GM23248 (cell line): ENCODE results near the gene LIPT2.

Experiments used
- EZH2 ChIP-seq: fragments of 200-600 bp; sonication (generic); IDR thresholded peaks from 2 replicates; pipeline ENCODE4 v1.6.1; 2018; ENCODE audit warnings: antibody characterized with exemption, mild to moderate bottlenecking; ENCODE audit not compliant: insufficient read depth, poor library complexity, severe bottlenecking
- EZH2phosphoT487 ChIP-seq: fragments of 200-600 bp; sonication (generic); IDR thresholded peaks from 2 replicates; pipeline ENCODE4 v1.6.1; 2018; ENCODE audit warnings: antibody characterized with exemption, moderate library complexity, mild to moderate bottlenecking, low read depth; ENCODE audit not compliant: insufficient read depth

GRCh38 chr11:74443071-74443864 lies 50.3 kb downstream of the LIPT2 start:
- TF ChIP-seq EZH2 (no peak), EZH2phosphoT487 (no peak)
